Endothelial cell of umbilical vein (primary cell): ENCODE results near the gene SMIM24. TPM values are rescaled to one million over a fixed set of nuclear protein-coding genes. Genes with fewer than 3 reads are reported as not detected.

Source experiments
- BruUV-seq: library from RNA; stranded (reverse); fragments of 400-500 nt; replicated peaks from 2 replicates; lab custom pipeline; 2021; lab: Mats Ljungman, UMichigan
- CTCF ChIA-PET: fragments of 300-600, 350-600 bp; sonication (Branson Sonifier 250); formaldehyde crosslinking; loops from one replicate; lab custom pipeline; 2021; ENCODE audit warnings: antibody characterized with exemption, inconsistent platforms; lab: Charles Lee
- POLR2A ChIA-PET: fragments of 300-600, 350-600 bp; sonication (Branson Sonifier 250); formaldehyde crosslinking; loops from one replicate; lab custom pipeline; 2021; ENCODE audit warnings: antibody characterized with exemption, inconsistent platforms; lab: Charles Lee
- DNase-seq: peaks from one replicate; pipeline ENCODE4 v3.0.0-alpha.2; 2011; ENCODE audit warnings: low read depth, low spot score
- FAIRE-seq: peaks from 2 replicates; lab custom pipeline; 2011; peaks lifted over from hg19 to GRCh38; lab: Jason Lieb, UNC
- H2AFZ ChIP-seq: 2 replicates; pipeline ENCODE4 v1.6.0; 2012; ENCODE audit warnings: low read depth, low read length, control low read depth, inconsistent platforms
- H3K27ac ChIP-seq: 2 replicates; pipeline ENCODE4 v1.5.1; 2011; ENCODE audit warnings: low read depth, mild to moderate bottlenecking, control low read depth, low read length, moderate library complexity; ENCODE audit not compliant: insufficient read depth
- H3K27me3 ChIP-seq, 2 experiments: 2 replicates each; pipeline versions ENCODE4 v1.6.0 to v1.6.1; 2011; ENCODE audit warnings: low read length in 2 of 2, mixed read lengths in 1 of 2; ENCODE audit not compliant: control insufficient read depth in 2 of 2, insufficient read depth in 2 of 2
- H3K36me3 ChIP-seq, 2 experiments: 2 replicates in 1 of 2; 3 replicates in 1 of 2; pipeline ENCODE4 v1.5.1; 2011; ENCODE audit warnings: low read length in 2 of 2, mild to moderate bottlenecking in 1 of 2, moderate library complexity in 1 of 2; ENCODE audit not compliant: control insufficient read depth in 2 of 2, insufficient read depth in 2 of 2; ENCODE audit errors: extremely low read depth in 1 of 2
- H3K4me1 ChIP-seq: 3 replicates; pipeline ENCODE4 v1.5.1; 2011; ENCODE audit warnings: mild to moderate bottlenecking, low read length; ENCODE audit not compliant: control insufficient read depth, insufficient read depth; ENCODE audit errors: extremely low read depth
- H3K4me2 ChIP-seq: 2 replicates; pipeline ENCODE4 v1.6.1; 2011; ENCODE audit warnings: low read length, control low read depth, mixed read lengths; ENCODE audit not compliant: insufficient read depth
- H3K4me3 ChIP-seq, 3 experiments: fragments of 200-600 bp in 1 of 3; sonication (generic), shearing (Covaris generic) in 1 of 3; replicated peaks in 1 of 3; 2 replicates each; pipeline ENCODE4 v1.5.1; 2011 to 2016; ENCODE audit warnings: control low read depth in 3 of 3, low read length in 3 of 3, mild to moderate bottlenecking in 2 of 3, inconsistent platforms in 1 of 3, low read depth in 1 of 3, moderate library complexity in 1 of 3; ENCODE audit not compliant: insufficient read depth in 1 of 3
- H3K79me2 ChIP-seq: 2 replicates; pipeline ENCODE4 v1.6.0; 2012; ENCODE audit warnings: low read length, inconsistent platforms; ENCODE audit not compliant: control insufficient read depth, insufficient read depth
- H3K9ac ChIP-seq: replicated peaks from 2 replicates; pipeline ENCODE3; 2011; ENCODE audit warnings: low read length, control low read depth; ENCODE audit not compliant: insufficient read depth; ENCODE audit errors: extremely low read depth
- H3K9me1 ChIP-seq: replicated peaks from 3 replicates; pipeline ENCODE4 v1.6.0; 2011; ENCODE audit warnings: mild to moderate bottlenecking, low read length; ENCODE audit not compliant: control insufficient read depth, insufficient read depth; ENCODE audit errors: extremely low read depth
- H3K9me3 ChIP-seq: replicated peaks from 2 replicates; pipeline ENCODE4 v1.5.1; 2012; ENCODE audit warnings: low read length, inconsistent platforms; ENCODE audit not compliant: control insufficient read depth, insufficient read depth
- H4K20me1 ChIP-seq: replicated peaks from 2 replicates; pipeline ENCODE3; 2011; ENCODE audit warnings: mild to moderate bottlenecking, low read length; ENCODE audit not compliant: control insufficient read depth, insufficient read depth; ENCODE audit errors: extremely low read depth
- CTCF ChIP-seq, 2 donors: IDR thresholded peaks; 1 replicate in 1 of 2; 2 replicates in 1 of 2; pipeline ENCODE4 v1.5.1; 2011; ENCODE audit warnings: low read length in 2 of 2, mild to moderate bottlenecking in 2 of 2, moderate library complexity in 2 of 2, control low read depth in 1 of 2, inconsistent platforms in 1 of 2, low read depth in 1 of 2; ENCODE audit not compliant: insufficient read depth in 1 of 2; ENCODE audit errors: extremely low read depth in 1 of 2
- EZH2 ChIP-seq: IDR thresholded peaks from 2 replicates; pipeline ENCODE4 v1.6.1; 2012; ENCODE audit warnings: borderline replicate concordance, low read depth, mild to moderate bottlenecking, moderate library complexity, low read length, inconsistent platforms; ENCODE audit not compliant: severe bottlenecking
- FOS ChIP-seq: IDR thresholded peaks from 2 replicates; pipeline ENCODE4 v1.6.1; 2011; ENCODE audit warnings: mild to moderate bottlenecking, low read length, moderate library complexity, borderline replicate concordance; ENCODE audit not compliant: insufficient read depth
- GATA2 ChIP-seq: IDR thresholded peaks from 2 replicates; pipeline ENCODE4 v1.7.0; 2011; ENCODE audit warnings: low read depth, mild to moderate bottlenecking, moderate library complexity, mixed read lengths, low read length; ENCODE audit not compliant: insufficient read length, insufficient read depth
- JUN ChIP-seq: IDR thresholded peaks from 2 replicates; pipeline ENCODE4 v1.6.1; 2011; ENCODE audit warnings: borderline replicate concordance, low read depth; ENCODE audit not compliant: insufficient read length, insufficient read depth
- MAX ChIP-seq: IDR thresholded peaks from 2 replicates; pipeline ENCODE4 v1.6.1; 2011; ENCODE audit not compliant: insufficient read depth, insufficient read length
- MYC ChIP-seq: IDR thresholded peaks from one replicate; pipeline ENCODE4 v1.6.1; 2011; ENCODE audit warnings: mild to moderate bottlenecking, low read depth, low read length
- POLR2A ChIP-seq: IDR thresholded peaks from 2 replicates; pipeline ENCODE4 v1.6.1; 2012; ENCODE audit warnings: low read depth, mild to moderate bottlenecking, control low read depth, low read length
- POLR2AphosphoS5 ChIP-seq: IDR thresholded peaks from 2 replicates; pipeline ENCODE4 v1.6.1; 2012; ENCODE audit warnings: low read depth, mild to moderate bottlenecking, control low read depth, low read length, moderate library complexity; ENCODE audit not compliant: insufficient read depth
- dilution Hi-C: fragments of 300-500 bp; cut with MboI; formaldehyde crosslinking; loops from one replicate; pipeline ENCODE4 v1.15.0; 2019; ENCODE audit warnings: low sequenced_read_pairs; ENCODE audit not compliant: extremely low pct_ligation_motif_present
- intact Hi-C: fragments of 100-400 bp; cut with micrococcal nuclease; formaldehyde crosslinking; loops from one replicate; pipeline ENCODE4 v1.10.0; 2022
- polyA plus RNA-seq, 4 experiments: library from polyadenylated mRNA; depleted of rRNA in 3 of 4; stranded (reverse) in 3 of 4; unstranded in 1 of 4; fragments of >200 nt; gene quantifications; 2 replicates each; pipeline versions ENCODE4 v1.2.1 to v1.2.3, GENCODE V29; 2011 to 2012; ENCODE audit warnings: missing spikeins in 1 of 4
- total RNA-seq: library from RNA; stranded (reverse); gene quantifications from 2 replicates; pipeline ENCODE4 v1.2.3, GENCODE V29; 2021

The SMIM24 gene
- total and polyA plus RNA-seq, 2 donors (not counting 3 experiments of a cell fraction or from before 2014, with no cell fraction given) = not detected

GRCh38 chr19:3455393-3455955 lies 24.9 kb downstream of the SMIM24 start:
- no peaks in the 10 kb centered on the region for H3K27me3 ChIP-seq
- intact Hi-C loops = no loop called here
- H3K79me2 ChIP-seq = peaks cover 5% of the 10 kb centered on the region
- ChIA-PET CTCF (no interaction called here), POLR2A (no interaction called here)
- peaks cover 35% of the 10 kb centered on the region for H3K4me1 ChIP-seq
- H4K20me1 ChIP-seq = no peaks in the 10 kb centered on the region
- no peaks in the 10 kb centered on the region for H3K9me3 ChIP-seq
- H3K9ac ChIP-seq = no peak overlapping the region
- DNase-seq (no peak), FAIRE-seq (no peak)
- no peaks in the 10 kb centered on the region for H3K9me1 ChIP-seq
- no peak overlapping the region for H2AFZ ChIP-seq
- no peak overlapping the region for H3K4me3 ChIP-seq
- no TSS peak for BruUV-seq
- dilution Hi-C loops = no loop called here
- H3K27ac ChIP-seq = no peak overlapping the region
- H3K4me2 ChIP-seq = no peak overlapping the region
- TF ChIP-seq MAX (no peak), EZH2 (no peak), POLR2A (no peak), CTCF (IDR thresholded peaks at IDR 0.05; ENCODE audit: extremely low read depth in 1 of 2, insufficient read depth in 1 of 2, low read depth in 1 of 2, low read length in 2 of 2) (no peak), MYC (no peak), POLR2AphosphoS5 (no peak), JUN (no peak), FOS (no peak), GATA2 (no peak)
- peaks cover 5 to 31% of the 10 kb centered on the region in 2 experiments for H3K36me3 ChIP-seq
